Left cardiac atrium (tissue), 4 donors: Measurements from ENCODE around the gene GANAB. TPM values are rescaled to one million over a fixed set of nuclear protein-coding genes. Genes with fewer than 3 reads are reported as not detected.
"Not testable (repeated sequence)": the region's sequence is repeated elsewhere in the genome, so short reads cannot be mapped to it uniquely, and the experiment has no call there.

ENCODE experiments used
- ATAC-seq, 2 donors: fragments of 200-7000 bp; cut with Tn5 transposase; one replicate each; pipeline ENCODE4 v1.9.1; 2020; ENCODE audit warnings: mild to moderate bottlenecking in 2 of 2, moderate library complexity in 2 of 2
- DNase-seq: peaks from one replicate; pipeline ENCODE4 v3.0.0-alpha.2; 2020
- intact Hi-C, 2 donors: fragments of 100-400 bp; cut with DNase I; formaldehyde crosslinking; loops; one replicate each; pipeline versions ENCODE4 v1.14.1 to v1.15.1; 2022 to 2023
- long read RNA-seq: library from polyadenylated mRNA; unstranded; transcript quantifications from one replicate; pipeline ENCODE4 v2.0.0, GENCODE V29; 2021
- total RNA-seq, 2 donors: library from RNA; stranded (reverse); fragmentation: NEBNext Ultra II Directional; extraction: Animal tissue kit (Norgen Biotek cat#: 25700); gene quantifications; one replicate each; pipeline ENCODE4 v1.2.1, GENCODE V29; 2021
- donor health status: DM: no; HTN: yes; CAD: no.
- donor health status: DM: no; HTN: yes; CAD: no; lungs with severe emphysema.
- donor health status: DM: yes; HTN: yes; CAD: no.
- donor health status: Dilated cardiomyopathy.

GANAB gene
- 100 to 1,000 TPM; 130 to 136 TPM for total RNA-seq
- long read RNA-seq, partial matches to known transcripts, result 15 of 23 reads
- long read RNA-seq, other reads (novel, unspliced or antisense), result 4 of 23 reads

DNA sequence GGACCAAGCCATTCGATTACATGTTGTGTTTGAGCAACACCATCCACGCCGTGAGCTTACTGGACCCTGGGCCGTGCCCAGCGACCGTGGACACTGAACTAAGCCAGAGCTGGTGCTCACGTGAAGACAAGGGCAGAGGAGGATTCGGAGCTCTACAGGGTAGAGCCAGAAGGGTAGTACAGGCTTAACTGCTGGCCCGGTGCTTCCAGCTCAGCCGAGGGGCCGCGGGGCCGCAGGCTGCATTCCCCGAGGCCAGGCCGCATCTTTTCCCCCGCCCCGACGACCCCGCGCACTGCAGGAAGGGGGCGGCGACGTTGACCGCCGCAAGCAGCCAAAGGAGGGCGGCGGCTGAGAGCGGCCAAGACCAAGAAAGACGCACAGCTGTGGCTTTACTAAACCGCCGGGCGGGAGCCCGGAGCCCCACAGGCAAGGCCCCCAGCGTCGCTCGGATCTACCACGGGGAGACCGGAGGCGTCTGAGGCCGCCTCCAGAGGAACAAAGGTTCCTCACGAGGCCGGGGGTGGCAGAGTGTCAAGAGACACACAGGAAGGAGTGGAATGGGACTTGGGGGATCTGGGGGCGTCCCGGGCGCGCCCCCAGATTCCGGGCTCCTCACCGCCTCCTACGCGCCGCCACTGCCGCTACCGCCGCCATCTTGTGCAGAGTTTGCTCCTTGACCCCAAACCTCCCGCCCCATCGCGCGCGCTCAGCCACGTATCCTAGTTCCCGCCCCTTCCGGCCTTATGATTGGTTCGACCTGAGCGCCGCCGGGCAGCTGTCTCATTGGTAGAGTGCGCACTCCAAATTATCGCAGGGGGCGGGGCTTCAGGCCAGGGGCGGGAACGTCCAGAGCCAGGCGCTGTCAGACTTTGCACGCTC, at the start of gene GANAB:
Gene GANAB (minus strand): TSS at position 668 of the 879 bp plus-strand sequence. CDS start 14 bp downstream, at position 654.
- intact Hi-C loops, result no loop called here
- DNase-seq (peak; percentile 100), ATAC-seq (peak; percentile 98)

DNA sequence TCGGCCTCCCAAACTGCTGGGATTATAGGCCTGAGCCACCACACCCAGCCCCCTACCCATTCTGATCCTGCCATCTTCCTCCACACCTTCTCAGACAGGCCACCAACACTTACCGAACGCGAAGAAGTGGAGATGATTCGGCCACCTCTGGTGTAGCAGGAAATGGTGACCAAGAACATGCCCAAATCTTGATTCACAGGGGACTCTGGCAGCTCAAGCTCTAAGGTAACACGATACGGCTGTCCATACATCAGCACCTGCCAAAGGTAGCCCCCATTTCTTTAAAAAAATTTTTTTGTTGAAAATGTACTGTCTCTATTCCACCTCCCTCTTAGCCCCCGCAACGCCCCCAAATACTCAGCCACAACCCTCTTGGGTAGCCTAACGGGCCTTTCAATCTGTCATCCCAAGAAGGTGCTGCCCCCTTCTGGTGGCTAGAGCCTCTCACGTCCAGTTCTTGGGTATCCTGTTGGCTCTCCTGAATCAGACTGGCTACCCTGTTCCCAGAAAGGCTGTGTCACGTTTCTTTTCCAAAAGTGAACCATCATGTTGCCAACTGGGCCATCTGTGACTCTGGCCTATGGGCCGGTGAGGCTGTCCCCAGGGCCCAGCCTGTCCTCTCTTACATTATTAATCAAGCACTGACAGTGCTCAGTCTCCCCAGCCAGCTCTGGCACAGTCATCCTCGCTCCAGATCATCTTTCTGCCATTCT, 48.2 kb upstream of the GANAB start:
- DNase-seq (peak; percentile 86), ATAC-seq (peak; percentile 80 to 81)
- intact Hi-C loops, result loop anchor here (10.0 kb wide), 2 partner anchors 300 to 310 kb away; no protein-coding TSS in a partner anchor

DNA sequence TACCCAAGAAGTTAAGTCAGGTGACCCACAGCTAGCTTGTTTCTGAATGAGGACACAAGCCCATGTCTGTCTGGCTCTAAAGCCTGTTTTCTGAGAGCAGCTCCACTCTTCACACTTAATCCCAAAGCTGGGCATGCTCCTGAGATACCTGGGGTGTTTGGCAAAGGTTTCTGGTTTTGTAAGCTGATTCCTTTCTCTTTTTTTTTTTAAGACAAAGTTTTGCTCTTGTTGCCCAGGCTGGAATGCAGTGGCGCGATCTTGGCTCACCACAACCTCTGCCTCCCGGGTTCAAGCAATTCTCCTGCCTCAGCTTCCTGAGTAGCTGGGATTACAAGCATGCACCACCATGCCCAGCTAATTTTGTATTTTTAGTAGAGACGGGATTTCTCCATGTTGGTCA, 47.2 kb upstream of the GANAB start:
- intact Hi-C loops, result loop anchor here (10.0 kb wide), 2 partner anchors 299 to 309 kb away; no protein-coding TSS in a partner anchor
- not testable (repeated sequence) for ATAC-seq, DNase-seq

DNA sequence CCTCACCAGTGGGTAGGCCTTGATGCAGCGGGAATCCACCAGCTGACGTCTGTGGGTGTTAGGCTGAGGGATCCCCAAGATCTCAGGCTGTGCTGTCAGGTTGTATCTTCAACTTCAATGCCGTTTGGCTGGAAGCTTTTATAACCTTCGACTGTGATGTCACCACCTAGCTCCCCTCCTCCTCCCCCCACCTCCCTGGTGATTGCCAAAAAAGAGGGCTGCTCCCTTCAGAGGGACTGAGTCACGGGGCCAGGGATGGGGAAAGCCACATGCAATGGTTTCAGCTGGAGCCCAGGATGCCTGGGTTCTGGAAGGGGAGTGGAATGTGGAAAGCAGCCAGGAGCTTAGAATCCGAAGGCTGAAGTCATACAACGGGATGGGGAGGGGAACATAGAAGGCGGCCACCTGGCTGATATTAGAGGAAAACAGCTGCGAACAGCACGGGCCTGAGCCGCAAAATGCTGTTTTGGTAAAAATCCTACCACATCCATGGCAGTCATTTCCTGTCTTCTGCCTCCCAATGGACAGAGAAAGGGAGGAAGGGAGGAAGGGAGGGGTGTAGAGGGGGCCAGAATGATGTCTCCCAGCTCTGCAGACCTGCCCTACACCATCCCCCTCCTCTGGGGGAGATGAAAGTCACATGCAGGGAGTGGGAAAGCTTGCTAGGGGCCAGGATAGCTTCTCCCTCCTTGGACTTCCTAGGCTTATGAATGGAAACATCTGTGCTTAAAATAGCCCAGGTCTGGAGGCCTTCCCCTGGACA, 43.2 kb upstream of the GANAB start, which contains the start of gene LRRN4CL:
Gene LRRN4CL (minus strand): TSS at position 110 of the 763 bp plus-strand sequence. CDS start 1,022 bp downstream, outside the sequence.
- ATAC-seq (peak; percentile 80 to 88), DNase-seq (peak; percentile 82)
- intact Hi-C loops, result loop anchor here (10.0 kb wide), 2 partner anchors 295 to 305 kb away; no protein-coding TSS in a partner anchor

DNA sequence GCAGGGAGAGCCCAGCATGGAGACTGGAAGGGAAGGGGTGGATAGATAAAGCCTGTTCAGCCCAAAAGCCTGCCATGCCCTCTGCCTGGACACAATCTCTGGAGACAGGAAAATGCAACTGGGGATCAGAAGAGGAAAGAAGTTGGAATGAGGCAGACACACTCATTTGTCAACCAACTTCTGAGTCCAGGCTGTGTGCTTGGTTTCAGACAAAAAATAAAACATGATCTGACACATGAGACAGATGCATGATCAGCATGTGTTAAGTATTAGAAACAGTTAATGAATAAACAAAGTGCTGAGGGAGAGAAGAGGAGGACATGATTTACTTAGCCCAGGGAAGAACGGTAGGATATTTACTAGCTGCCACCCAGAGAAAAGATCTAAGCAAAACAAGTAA, 42.1 kb upstream of the GANAB start:
- intact Hi-C loops, result no loop called here
- peak in 1 of 2 donors; percentile 35 for ATAC-seq
- DNase-seq, result no peak

DNA sequence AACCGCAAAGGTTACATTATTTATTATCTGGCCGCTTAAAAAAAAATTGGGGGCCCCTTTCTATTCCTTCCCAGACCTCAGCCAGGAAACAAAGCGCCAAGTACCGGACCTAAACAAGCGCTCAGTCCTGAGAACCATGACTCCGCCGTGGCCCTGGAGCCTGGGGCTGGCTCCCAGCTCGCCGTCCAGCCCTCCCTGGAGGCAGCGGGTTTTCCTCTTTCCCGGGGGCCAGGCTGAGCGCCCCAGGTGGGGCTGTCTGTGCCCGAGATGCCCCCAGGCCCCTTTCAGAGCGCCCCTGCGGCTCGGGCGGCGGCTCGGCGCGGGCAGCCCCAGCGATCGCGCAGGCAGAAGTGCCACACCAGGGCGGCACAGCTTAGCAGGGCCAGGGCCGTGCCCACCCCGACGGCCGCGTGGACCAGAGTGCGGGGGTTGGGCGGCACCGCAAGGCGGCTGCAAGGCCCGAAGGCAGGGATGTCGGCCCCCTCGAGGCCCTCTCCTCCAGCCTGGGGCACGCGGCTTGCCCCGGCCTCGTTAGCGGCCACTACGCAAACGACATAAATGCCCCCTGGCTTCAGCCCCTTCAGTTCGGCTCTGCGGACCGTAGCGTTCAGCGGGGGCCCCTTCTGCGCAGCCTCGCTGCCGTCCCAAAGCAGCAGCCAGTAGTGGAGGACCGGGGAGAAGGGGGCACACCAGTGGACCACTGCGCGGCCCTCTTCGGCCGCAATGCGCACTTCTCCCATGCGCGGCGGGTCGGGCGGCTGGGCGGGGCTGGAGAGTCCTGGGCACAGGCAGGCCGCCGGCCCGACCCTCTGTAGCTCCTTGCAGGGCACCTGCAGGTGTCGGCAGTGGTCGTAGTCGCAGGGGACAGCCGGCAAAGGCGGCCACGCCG, 41.3 kb upstream of the GANAB start:
- ATAC-seq (peak; percentile 27 to 31), DNase-seq (no peak)
- intact Hi-C loops, result no loop called here

DNA sequence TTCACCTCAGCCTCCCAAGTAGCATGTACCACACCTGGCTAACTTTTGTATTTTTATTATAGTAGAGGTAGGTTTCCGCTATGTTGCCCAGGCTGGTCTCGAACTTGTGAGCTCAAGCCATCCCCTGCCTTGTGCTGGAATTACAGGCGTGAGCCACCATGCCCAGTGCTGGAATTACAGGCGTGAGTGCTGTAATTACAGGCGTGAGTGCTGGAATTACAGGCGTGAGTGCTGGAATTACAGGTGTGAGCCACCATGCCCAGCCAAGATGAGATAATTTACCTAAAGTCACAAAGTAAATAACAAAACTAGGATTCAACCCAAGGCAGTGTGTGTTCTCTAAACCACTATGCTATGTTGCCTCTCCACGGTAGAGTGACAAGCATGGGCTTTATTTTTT, 36.1 kb upstream of the GANAB start:
- intact Hi-C loops, result no loop called here
- ATAC-seq (no peak), DNase-seq (no peak)

DNA sequence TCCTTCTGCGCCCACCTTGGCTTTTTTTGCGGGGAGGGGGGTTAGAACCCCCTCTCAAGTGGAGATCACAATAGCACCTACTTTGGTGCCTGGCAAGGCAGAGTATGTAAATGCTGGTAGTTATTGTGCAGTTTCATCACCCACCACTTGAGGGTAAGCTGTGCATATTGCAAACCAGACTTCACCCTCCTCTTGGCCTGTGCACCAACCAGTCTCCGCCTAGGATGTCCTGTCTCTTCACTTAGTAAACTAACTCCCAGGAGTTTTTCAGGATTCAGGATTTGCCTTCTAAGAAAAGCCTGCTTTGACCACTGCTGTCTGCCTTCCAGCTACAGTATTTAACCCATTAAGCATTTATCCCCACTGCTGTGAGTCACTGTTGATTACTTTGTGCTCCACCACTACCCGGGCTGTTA, 34.4 kb upstream of the GANAB start:
- DNase-seq, result peak; percentile 44
- intact Hi-C loops, result no loop called here
- peak; percentile 61 to 72 for ATAC-seq

DNA sequence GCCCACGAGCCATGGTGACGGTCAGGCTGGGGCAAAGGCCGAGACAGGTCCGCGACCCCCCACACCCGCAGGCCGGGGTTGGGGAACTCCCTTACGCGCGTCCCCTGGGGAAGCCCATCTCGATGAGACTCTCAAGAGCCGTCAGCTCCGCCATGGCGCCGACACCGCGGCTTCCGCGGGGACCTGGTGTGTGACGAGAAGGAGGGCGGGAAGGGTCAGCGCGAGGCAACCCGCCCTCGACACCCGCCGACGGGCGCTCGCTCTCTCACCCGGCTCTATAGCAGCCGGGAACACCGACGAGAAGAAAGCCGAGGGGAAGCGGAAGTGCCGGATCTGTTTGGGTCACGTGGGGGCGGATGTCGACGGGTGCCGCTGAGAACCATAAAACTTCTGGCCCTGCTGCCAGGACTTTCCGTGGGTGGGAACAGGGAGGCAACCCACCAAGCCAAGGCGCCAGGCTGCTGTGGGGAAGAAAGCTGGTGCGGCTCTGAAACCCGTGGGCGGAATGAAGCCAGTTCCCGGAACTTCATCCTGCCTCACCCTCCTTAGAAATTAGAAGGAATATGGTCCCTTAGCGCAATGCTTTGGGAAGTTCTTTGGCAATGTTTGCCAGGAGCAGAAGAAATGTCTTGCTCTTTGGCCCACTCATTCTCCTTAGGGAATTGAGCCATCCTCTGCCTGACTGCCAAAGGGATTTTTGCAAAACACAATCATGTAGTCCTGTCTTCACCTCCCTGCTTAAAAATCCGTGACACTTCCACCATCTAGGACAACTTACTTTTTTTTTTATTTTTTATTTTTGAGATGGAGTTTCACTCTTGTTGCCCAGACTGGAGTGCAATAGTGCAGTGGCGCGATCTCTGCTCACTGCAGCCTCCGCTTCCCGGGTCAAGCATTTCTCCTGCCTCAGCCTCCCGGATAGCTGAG, 32.6 kb upstream of the GANAB start, which contains the start of gene UBXN1:
Gene UBXN1 (minus strand): TSS at position 304 of the 927 bp plus-strand sequence. CDS start 150 bp downstream, at position 154.
- intact Hi-C loops, result no loop called here
- ATAC-seq (peak; percentile 90 to 93), DNase-seq (peak; percentile 95)

DNA sequence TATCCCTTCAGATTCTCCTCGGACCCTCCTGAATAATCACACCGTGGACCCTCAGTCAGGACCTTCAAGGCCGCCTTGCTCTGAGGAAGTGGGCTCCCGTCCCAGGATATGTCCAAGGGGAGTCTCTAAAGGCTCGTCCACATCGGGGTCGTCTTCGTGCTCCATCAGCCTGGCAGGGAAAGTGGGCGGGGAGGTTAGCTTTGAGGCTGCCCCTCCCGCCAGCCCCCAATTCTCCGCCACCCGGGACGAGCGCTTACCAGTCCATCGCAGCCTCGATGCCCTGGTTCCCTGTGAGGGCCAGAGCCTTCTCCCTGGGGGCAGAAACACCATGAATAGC, 32.0 kb upstream of the GANAB start:
- intact Hi-C loops, result no loop called here
- DNase-seq (no peak), ATAC-seq (no peak)

DNA sequence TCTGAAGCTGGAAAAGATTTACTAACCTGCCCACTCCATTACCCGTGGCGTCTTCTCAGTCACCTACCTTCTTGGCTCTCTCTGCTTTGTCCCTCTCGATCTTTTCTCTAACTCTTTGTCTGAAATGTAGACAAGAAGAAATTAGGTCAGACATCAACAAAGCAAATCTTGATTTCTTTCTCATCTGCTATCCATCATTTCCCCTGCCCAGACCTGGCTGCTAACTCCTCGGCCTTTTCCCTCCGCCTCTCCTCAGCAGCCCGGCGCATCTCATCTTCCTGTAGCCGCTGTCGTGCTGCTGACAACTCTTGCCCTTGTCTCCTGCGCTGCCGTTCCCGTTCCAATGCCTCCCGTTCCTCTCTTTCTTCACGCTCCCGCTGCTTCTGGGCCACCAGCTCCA, 31.3 kb upstream of the GANAB start:
- ATAC-seq (no peak), DNase-seq (no peak)
- intact Hi-C loops, result no loop called here

DNA sequence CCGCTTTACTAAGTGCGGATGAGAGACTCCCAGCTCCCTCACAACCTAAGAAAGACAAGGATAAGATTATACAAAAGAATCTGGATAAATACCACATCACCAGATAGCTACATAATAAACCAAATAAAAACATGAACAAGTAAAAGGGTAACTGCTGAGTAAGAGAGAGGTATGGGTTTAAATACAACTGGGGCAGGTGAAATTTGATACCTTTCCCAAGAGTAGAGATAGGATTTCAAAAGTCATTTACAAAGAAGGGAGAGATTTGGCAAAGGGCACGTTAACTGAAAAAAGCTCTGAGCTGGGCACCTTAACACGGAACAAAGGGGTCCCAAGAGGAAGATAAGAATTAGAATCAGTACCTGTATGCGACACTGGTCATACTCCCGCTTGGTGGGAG, 30.7 kb upstream of the GANAB start:
- intact Hi-C loops, result no loop called here
- DNase-seq (no peak), ATAC-seq (no peak)

DNA sequence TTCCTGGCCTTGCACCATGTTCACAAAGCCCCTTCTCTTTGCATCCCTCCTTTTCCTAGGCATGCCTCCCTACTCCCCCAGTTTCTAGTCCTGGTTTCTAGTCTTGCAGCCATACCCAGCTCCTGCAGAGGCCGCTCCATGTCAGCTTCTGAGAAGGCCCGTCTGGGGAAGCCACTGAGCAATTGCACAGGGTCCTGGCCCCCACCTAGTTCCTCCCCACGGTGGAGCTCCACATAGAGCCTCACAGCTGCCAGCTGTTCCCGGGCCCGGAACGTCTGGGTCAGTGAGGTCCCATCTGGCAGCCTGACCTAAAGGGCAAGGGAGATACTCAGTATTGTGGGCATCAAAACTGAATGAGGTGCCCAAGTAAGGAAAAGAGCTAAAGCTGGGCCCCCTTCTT, 30.3 kb upstream of the GANAB start:
- ATAC-seq, result no peak
- intact Hi-C loops, result no loop called here
- DNase-seq, result no peak

DNA sequence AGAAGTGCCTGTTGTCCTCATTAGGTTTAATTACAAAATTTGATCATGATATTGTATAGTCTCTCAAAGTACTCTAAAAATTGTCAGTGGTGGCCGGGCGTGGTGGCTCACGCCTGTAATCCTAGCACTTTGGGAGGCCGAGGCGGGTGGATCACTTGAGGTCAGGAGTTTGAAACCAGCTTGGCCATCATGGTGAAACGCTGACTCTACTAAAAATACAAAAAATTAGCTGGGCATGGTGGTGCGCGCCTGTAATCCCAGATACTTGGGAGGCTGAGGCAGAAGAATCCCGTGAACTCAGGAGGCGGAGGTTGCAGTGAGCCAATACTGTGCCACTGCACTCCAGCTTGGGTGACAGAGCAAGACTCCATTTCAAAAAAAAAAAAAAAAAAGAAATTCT, 29.0 kb upstream of the GANAB start:
- DNase-seq, ATAC-seq, intact Hi-C loops: not testable (repeated sequence)

DNA sequence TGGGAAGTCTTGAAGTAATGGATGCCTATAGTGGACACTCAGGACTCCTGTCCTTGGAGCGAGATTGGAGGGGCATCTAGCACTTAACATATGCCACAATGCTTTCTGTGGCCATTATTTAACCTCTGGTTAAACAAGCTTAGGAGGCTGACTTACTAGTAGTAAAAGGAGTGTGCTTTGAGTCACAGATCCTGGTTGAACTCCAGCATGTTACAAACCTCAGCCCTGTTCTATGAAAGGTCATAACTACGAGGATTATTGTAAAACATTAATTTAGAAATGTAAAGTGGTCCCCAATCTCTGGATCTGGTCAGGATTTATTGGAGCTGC, 26.7 kb upstream of the GANAB start:
- intact Hi-C loops, result no loop called here
- ATAC-seq, result no peak
- no peak for DNase-seq

DNA sequence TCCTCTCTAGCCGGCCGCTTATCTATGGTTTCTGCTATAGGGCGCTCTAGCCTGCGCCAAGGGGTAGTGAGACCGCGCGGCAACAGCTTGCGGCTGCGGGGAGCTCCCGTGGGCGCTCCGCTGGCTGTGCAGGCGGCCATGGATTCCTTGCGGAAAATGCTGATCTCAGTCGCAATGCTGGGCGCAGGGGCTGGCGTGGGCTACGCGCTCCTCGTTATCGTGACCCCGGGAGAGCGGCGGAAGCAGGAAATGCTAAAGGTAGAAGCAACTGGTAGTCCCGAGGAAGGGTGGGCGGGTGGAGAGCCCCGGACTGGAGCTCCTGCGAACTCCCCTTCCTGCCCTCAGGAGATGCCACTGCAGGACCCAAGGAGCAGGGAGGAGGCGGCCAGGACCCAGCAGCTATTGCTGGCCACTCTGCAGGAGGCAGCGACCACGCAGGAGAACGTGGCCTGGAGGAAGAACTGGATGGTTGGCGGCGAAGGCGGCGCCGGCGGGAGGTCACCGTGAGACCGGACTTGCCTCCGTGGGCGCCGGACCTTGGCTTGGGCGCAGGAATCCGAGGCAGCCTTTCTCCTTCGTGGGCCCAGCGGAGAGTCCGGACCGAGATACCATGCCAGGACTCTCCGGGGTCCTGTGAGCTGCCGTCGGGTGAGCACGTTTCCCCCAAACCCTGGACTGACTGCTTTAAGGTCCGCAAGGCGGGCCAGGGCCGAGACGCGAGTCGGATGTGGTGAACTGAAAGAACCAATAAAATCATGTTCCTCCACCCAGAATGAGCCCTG, 25.4 kb upstream of the GANAB start, which contains the start of the genes LBHD1 and UQCC3:
Gene LBHD1 (minus strand): TSS at position 660 of the 782 bp plus-strand sequence. CDS start 2,236 bp downstream, outside the sequence.
Gene UQCC3 (plus strand): TSS at position 66 of the 782 bp plus-strand sequence. CDS start 73 bp downstream, at position 139.
- DNase-seq, result peak; percentile 79
- ATAC-seq, result peak; percentile 87 to 88
- intact Hi-C loops, result no loop called here
